Brain pericyte (primary cell): ENCODE measurements around the gene CTAG2.
"Not testable (repeated sequence)": the region's sequence is repeated elsewhere in the genome, so short reads cannot be mapped to it uniquely, and the experiment has no call there.

Experiments
- DNase-seq: peaks from one replicate; pipeline ENCODE4 v3.0.0-alpha.2; 2012; ENCODE audit warnings: low read depth, low spot score

CTAG2 gene

DNA sequence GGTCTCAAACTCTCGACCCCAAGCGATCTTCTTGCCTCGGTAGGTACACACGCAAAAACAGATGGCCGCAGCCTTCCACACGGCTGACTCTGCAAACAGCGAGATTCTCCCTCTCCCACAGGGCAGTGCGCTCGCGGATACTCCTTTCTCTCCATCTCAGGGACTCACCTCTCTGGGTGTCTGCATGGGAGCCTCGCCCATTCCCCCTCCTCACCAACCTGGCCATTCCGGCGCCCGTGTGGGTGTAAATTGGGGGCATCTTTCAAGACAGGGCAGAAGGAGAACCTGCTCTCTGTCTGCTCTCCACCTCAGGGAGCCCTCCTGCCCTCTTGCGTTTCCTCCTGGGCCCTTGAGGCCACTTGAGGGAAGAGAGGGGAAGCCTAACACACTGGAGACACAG is 4.4 kb downstream of the CTAG2 start:
- DNase-seq, result no peak

DNA sequence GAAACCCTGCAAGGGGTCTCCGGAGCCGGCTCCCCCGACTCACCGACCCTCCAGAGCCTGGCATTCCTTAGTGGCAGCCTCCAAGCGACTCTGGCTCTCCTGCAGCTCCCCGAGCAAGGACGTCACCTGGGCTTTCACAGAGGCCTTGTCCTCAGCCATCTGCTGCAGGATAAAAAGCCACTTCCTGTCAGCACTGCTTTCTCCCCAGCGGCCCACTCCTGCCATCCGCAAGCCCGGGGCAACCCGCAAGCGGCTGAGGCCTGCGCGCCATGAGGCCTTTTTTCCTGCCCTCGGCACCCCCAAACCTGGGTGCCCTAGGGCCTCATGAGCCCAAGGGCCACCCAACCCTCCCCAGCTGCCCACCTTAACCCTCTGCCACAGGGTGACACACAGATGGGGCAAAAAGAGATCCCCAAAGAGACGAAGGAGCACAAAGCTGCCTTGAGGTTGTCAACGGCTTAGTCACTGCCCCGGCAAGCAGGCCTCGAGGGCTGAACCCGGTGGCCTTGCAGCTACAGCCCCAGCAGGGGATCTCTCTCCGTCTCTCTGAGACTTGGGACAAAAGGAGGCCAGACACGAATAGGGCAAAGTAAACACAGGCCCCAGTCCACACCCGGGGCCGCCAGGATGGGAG is 7.5 kb downstream of the CTAG2 start:
- DNase-seq, result not testable (repeated sequence)

DNA sequence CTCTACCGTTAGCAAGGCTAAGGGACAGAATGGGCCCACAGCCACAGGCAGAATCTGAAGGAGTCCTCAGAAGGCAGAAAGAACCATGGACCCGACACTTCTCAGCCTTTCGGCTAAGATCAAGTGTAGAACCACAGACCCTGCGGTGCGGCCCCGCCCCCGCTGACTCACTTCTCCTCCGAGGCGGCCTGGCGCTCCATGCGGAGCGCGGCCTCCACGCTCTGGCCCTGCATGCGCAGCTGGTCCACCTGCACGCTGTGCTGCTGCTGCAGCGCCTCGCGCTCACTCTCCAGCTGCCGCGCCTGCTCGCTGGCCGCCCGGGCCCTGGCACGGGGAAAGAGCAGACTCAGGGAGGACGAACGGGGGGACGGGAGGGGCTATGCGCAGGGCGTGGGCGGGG is 9.7 kb downstream of the CTAG2 start:
- not testable (repeated sequence) for DNase-seq

DNA sequence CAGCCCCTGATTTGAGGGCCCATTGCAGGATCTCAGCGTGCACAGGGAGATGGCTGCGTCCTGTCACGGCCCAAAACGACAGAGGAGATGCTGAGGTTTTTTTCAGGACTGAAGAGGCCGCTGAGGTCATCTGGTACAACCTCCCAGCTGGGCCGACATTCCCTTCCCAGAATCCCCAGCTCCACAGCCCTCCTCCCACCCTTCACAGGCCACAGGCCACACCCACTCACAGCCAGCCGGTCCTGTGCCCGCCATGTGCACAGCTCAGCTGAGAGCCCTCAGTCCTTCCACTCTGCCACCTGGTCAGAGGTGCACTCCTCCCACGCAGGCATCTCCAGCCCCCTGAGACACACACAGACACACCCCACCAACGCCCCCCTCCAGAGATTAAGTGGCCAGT is 11.6 kb downstream of the CTAG2 start:
- DNase-seq, result not testable (repeated sequence)

DNA sequence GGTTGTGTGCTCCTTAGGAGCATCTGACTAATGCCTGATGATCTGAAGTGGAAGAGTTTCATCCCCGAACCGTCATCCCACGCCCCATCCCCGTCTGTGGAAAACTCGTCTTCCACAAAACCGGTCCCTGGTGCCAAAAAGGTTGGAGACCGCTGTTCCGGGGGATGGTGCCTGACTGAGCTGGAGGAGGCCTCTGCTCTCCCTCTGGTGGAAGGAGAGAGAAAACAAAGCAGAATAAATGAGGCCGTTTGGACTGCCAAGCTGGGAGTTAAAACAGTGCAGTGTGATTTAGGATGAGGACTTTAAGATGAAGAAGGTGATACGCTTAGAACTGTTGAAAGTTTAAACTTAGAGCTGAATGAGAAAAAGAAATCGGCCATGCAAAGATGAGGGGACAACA is 19.7 kb downstream of the CTAG2 start:
- not testable (repeated sequence) for DNase-seq

DNA sequence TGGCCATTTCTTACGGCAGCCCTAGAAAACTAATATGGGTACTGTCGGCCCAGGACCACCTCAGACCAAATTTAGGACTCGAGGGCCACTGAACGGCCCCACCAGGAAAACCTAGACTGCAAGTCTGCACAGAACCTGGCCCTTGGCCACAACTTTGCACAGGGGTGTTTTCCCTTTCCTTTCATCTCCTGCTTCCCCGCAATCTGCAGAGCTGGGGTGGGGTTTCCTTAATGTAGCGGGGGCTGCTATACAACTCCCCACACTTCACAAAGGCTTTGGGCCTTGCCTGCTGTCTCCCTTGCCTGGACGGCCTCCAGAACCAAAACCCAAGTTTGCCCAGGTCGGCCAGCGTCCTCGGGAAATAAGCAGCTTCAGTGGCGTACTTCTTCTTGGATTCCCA is 22.4 kb downstream of the CTAG2 start:
- DNase-seq, result not testable (repeated sequence)

DNA sequence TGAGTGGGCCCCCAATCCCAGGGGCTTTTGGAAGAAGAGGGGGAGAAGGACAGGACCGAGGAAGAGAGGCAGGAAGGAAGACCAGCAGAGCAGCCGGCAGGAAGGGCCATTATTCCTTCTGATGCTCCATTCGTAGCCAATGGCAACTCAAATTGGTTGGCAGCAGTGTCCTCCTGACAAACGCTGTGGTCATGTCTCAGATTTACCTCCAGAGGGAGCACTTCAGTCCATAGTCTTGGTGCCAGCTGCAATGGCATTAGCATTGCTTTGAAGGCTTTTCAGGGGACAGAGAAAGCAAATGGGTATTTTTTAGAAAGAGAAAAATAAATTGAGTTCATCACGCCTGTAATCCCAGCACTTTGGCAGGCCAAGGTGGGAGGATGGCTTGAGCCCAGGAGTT is 24.4 kb downstream of the CTAG2 start:
- not testable (repeated sequence) for DNase-seq

DNA sequence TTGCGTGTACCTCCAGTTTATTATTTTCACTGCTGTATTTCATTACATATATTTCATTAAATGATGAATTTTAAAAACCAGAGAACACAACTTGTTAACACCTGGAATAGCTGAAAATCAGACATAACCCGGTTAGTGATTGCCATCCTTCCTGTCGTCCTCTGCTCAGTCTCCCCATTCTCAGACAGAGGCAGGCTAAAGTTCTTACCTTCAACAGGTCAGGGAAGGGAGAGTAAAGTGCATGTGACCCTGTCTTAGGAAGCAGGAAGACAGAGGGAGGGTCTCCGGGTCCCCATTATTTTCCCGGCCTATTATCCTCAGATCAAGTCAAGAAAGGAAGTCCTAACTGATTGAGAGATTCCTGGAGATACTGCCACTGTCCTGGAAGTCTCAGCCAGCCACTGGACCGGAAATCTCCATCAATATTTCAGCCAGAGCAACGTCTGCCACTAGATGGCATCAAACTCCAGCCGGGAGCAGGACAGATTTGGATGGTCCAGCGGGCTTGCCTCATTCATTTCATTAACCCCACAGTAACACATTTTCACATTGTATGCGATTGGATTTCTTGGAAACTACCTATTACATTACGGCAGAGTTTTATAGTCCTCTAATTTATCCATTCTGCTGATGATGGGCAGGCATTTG is 32.5 kb downstream of the CTAG2 start:
- DNase-seq, result not testable (repeated sequence)

DNA sequence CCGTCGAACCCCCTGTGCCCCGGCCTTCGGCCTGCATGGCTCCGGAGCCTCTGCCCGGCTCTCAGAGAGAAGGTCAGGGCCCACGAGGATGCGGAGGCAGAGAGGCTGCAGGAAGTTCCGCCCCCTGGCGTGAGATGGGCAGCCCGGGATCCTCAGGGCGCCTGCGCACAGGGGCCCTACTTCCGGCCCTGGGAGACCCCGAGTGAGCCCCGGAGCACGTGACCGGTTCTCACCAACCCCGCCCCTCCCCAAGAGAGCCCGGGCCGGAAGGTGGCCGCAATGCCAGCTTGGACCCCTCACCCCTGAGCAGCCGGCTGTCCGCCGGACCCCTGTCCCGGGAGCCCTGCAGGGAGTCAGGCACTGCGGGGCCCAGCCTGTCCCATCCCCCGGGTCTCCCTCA is 34.2 kb downstream of the CTAG2 start, which contains the start of gene CTAG1B:
CTAG1B (minus strand) TSS at position 101 of the 400 bp plus-strand sequence; CDS start at position 37, 64 bp downstream.
- DNase-seq, result not testable (repeated sequence)

DNA sequence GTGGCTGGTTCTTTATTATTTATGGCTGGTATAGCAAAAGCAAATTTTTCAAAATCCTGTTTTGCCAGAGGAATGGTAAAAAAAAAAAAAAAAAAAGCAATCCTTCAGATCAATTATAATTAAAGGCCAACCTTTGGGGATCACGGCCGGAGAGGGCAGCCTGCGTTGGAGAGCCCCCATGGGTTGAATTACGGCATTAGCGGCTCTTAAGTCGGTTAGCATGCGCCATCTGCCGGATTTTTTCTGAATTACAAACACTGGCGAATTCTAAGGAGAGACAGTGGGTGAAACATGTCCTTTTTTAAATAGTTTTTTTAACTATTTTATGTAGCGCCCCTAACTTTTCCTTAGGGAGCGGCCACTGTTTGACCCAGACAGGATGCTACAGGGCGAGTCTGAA is 39.8 kb downstream of the CTAG2 start:
- not testable (repeated sequence) for DNase-seq

DNA sequence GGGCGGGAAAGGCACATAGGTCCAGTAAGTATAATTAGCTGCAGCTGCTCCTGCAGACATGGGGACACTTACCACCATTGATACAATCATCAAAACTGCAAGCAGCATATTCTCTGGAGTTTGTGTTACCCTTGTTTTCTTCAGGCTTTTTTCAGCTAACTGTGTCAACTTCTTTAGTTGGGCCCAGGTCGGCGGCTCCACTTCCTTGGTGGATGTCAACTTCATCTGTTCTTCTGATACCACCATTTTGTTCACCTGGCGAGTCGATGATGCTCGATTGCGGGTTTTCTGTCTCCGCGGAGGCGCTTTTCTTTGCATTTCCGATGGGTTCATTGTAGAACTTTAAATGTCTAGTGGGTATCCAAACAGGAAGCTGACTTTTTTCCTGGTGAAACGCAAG is 42.2 kb downstream of the CTAG2 start:
- not testable (repeated sequence) for DNase-seq

DNA sequence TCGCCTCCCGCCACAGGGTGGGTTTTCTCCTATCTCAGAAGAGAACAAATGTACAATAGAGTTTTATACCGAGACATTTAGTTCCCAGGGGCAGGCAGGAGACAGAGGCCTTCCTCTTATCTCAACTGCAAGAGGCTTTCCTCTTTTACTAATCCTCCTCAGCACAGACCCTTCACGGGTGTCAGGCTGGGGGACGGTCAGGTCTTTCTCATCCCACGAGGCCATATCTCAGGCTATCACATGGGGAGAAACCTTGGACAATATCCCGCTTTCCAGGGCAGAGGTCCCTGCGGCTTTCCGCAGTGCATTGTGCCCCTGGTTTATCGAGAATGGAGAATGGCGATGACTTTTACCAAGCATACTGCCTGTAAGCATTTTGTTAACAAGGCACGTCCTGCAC is 44.6 kb downstream of the CTAG2 start:
- DNase-seq, result not testable (repeated sequence)

DNA sequence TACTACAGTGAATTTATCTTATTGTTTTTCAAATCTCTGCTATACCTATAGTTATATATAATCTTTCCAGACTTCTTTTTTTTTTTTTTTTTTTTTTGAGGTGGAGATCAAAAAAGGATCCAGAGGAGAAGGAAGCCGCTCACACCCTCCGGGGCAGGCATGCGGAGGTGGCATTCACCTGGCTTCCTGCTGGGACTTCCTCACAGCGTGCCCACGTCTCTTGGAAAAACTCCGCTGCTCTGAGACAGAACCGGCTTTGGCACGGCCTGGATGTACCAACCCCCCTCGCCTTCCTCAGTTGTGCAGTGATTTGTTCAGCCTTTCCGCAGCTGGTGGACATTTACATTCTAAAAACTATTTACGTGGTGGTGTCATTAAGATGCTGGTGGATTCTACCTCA is 45.4 kb downstream of the CTAG2 start:
- not testable (repeated sequence) for DNase-seq

DNA sequence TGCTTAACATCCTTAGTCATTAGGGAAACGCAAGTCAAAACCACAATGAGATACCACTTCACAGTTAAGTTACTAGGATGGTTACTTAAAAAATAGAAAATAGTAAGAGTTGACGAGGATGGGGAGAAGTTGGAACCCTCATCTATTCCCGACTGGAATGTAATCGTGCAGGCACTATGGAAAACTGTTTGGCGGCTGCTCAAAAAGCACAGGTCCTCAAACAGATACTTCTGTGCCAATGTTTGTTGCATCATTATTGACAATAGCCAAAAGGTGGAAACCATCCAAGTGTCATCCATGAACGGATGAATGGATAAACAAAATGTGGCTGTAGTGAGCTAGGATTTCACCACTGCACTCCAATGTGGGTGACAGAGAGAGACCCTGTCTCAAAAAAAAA is 46.0 kb downstream of the CTAG2 start:
- DNase-seq, result no peak

DNA sequence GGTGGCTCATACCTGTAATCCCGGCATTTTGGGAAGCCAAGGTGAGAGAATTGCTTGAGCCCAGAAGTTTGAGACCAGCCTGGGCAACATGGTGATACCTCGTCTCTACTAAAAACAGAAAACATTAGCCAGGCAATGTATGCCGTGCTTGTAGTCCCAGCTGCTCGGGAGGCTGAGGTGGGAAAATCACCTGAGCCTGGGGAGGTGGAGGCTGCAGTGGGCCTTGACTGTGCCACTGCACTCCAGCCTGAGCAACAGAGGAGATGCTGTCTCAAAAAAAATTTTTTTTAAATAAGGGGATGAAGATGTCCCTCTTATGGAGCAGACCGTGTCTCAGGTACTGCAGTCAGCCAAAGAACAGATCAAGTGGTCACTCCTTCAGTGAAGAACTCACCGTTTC is 47.8 kb downstream of the CTAG2 start:
- no peak for DNase-seq

DNA sequence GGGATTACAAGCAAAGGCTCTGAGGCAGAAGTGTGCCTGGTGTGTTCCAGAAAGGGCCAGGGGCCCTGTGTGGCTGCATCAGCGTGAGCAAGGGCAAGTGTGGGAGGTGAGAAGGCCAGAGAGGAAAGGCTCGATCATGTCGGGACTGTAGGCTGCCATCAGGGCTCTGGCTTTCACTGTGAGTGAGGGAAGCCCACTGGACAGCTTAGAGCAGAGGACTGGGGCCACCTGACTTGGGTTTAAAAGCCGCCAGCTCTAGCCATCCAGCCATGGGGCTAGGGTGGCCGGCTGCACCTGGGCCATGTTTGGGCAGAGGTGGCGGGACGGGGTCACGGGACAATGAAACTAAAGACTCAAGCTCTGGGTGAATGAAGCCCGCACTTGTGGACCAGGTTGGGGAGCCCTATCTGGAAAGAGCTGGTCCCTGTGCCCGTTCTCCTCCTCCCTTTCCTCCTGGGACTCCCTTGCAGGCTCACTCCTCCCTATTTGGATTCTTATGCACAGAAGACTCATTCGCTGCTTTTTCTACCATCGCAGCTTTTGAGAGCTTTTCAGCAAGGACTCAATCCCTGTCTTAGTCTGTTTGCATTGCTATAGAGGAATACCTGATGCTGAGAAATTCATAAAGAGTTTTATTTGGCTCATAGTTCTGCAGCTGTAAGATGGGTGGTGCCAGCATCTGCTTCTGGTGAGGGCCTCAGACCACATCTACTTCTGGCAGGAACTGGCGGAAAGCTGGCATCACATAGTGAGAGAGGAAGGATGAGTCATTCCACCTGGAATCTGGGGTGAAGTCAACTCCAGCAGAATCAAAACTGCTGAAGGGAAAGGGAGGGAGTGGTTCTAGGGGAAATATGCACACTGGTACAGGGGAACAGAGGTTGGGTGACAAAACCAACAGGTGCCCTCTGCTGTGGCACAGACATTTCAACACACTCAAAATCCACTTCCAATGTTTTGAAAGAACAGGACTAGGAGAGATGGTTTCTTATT is 49.6 kb downstream of the CTAG2 start:
- DNase-seq, result no peak

DNA sequence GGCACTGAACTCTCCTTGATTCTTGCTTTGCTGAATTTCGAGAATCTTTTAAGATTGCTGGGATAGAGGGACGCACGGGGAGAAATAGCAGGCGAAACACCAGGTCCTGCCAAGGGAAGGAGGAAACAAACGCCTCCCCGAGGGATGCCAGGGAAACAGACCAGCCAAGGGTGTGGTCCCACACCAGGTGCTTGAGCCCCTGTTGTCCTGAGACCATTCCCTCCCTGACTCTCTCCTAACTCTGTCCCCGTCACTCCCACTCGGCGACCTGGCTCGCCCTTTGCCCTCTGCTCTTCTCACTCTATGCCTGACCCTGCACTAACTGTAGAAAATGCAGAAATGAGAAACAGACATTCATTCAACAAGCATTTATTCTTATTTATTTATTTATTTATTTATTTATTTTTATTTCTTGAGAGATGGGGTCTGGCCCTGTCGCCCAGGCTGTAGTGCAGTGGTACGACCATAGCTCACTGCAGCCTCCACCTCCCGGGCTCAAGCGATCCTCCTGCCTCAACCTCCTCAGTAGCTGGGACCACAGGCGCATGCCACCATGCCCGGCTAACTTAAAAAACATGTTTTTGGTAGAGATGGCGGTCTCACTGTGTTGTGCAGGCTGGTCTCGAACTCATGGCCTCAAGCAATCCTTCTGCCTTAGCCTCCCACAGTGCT is 50.5 kb downstream of the CTAG2 start:
- DNase-seq, result no peak

DNA sequence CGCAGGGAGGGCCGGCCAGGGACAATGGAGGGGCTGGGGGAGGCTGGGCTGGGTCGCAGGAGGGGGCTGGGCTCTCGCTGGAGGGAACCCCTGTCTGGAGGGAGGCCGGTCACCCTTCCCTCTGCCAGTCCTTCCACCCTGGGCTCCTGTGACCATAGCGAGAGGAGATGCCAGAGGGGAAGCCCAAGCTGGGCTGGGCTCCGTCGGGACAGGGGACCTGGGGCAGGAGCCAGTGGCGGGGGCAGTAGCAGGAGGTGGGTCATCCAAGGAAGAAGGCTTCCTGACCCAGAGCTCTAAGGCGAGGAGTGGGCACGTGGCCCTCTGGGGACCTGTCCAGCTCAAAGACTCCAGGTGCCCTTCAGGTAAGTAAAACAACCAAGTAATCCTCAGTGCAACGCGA is 51.2 kb downstream of the CTAG2 start:
- DNase-seq, result no peak
